Coronary artery (tissue), 2 donors: ENCODE measurements around the gene KCNAB2.

Source experiments
- DNase-seq: peaks from one replicate; pipeline ENCODE4 v3.0.0-alpha.2; 2017; ENCODE audit warnings: low spot score
- H3K27ac ChIP-seq, 2 donors: fragments of 200-600 bp; sonication (generic); one replicate each; pipeline ENCODE4 v1.5.1; 2016 to 2019
- H3K4me3 ChIP-seq: fragments of 200-600 bp; sonication (generic); 2 replicates; pipeline ENCODE4 v1.5.1; 2016; ENCODE audit warnings: mild to moderate bottlenecking, moderate library complexity
- TF ChIP-seq, protein P1 (sequence below): fragments of 200-600 bp; sonication (generic); IDR thresholded peaks from one replicate; pipeline ENCODE4 v1.5.1; 2019; ENCODE audit warnings: antibody characterized with exemption

KCNAB2 gene

DNA sequence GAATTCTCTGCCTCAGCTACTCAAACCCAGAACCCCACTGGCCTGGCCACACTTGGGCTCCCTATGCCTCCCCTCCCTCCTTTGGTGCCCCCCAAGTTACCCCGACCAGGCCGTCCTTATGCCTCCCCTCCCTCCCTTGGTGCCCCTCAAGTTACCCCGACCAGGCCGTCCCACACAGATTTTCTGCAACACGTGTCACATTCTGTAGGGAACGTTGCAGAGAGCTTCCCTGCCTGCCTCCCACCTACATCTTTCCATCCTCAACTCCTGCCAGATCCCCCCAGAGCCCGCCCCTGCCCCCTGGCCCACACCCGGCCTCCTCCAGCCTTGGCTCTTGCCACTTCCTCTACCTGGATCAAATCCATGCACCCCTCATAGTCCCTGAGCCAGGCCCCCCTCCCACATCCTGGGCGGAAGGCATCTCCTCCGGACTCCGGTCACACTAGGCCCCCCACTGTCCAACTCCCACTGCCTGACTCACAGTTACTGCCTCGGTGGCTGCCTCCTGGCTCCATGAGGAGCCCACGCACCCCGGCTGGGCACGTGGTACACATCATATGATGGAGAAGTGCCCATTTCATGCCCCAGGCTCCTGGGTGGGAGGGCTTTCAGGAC lies 41.2 kb downstream of the KCNAB2 start:
- H3K4me3 ChIP-seq: no peak overlapping the region
- TF ChIP-seq, protein P1, sequence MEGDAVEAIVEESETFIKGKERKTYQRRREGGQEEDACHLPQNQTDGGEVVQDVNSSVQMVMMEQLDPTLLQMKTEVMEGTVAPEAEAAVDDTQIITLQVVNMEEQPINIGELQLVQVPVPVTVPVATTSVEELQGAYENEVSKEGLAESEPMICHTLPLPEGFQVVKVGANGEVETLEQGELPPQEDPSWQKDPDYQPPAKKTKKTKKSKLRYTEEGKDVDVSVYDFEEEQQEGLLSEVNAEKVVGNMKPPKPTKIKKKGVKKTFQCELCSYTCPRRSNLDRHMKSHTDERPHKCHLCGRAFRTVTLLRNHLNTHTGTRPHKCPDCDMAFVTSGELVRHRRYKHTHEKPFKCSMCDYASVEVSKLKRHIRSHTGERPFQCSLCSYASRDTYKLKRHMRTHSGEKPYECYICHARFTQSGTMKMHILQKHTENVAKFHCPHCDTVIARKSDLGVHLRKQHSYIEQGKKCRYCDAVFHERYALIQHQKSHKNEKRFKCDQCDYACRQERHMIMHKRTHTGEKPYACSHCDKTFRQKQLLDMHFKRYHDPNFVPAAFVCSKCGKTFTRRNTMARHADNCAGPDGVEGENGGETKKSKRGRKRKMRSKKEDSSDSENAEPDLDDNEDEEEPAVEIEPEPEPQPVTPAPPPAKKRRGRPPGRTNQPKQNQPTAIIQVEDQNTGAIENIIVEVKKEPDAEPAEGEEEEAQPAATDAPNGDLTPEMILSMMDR: no peak
- no peak for DNase-seq
- no peak overlapping the region for H3K27ac ChIP-seq

DNA sequence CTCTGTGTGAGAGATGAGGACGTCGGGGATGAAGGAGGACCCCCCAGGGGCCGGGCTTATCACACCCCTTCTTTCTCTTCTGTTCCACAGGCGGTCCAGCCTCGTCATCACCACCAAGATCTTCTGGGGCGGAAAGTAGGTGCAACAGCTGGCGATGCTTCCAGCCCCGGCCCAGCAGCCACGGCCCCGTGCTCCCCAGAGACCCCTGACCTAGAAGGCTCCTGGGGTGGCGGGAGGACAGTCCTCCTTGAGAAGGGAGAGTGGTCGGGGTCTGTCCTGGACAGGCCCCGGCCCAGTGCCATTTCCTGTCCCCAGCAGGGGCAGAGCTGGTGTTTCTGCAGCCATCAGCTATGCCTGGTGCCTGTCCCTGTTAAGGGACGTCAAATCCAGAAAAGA lies 41.7 kb downstream of the KCNAB2 start:
- no peak for DNase-seq
- TF ChIP-seq, protein P1: no peak
- no peak overlapping the region for H3K27ac ChIP-seq

DNA sequence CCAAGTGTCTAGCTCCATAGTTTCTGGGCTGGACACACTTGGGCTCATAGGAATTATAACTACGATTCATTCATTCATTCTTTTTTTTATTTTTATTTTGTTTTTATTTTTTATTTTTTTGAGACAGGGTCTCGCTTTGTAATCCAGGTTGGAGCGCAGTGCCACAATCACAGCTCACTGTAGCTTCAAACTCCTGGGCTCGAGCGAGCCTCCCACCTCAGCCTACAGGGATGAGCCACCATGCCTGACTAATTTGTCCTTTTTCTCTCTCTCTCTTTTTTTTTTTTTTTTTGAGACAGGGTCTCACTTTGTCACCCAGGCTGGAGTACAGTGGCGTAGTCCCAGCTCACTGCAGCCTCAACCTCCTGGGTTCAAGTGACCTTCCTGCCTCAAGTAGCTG lies 42.3 kb downstream of the KCNAB2 start:
- TF ChIP-seq, protein P1: no peak
- Histone ChIP-seq H3K27ac (no peak overlapping the region), H3K4me3 (no peak overlapping the region)
- no peak for DNase-seq

More for the DNA sequence above, 41.7 kb downstream of the KCNAB2 start:
- H3K4me3 ChIP-seq: no peak overlapping the region

DNA sequence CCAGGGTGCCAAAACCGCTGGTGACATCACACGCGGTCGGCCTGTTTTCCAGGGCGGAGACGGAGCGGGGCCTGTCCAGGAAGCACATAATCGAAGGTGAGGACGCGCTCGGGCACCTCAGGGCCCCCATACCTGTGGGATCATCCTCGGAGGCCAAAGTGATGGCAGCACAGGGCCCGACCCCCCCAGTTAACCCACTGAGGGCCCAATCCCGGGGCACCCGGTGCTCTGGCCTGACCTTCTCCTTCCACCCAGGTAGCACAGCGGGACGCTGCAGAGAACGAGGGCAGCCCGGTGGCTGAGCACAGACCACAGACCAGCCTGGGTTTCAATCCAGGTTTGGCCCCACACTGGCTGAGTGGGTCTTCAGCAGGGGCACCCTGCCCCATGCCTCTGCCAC lies 43.3 kb downstream of the KCNAB2 start:
- no peak overlapping the region for H3K27ac ChIP-seq
- no peak overlapping the region for H3K4me3 ChIP-seq
- TF ChIP-seq, protein P1: no peak
- no peak for DNase-seq

DNA sequence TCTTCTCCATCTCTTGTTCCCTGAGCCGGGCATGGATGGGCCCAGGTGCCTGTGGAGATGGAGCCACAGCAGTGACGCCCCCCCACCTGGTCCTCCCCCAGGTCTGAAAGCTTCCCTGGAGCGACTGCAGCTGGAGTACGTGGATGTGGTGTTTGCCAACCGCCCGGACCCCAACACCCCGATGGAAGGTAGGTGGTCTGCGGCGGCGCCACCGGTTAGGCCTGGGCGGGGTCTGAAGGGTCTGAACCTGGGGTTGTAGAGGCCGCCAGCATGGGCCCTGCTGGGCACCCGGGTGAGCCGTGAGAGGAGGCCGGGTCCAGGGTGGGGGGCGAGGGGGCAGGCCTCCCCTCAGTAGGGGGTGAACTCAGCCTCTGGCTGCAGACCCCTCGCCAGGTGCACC lies 44.6 kb downstream of the KCNAB2 start:
- TF ChIP-seq, protein P1: no peak
- no peak for DNase-seq
- no peak overlapping the region for H3K27ac ChIP-seq

DNA sequence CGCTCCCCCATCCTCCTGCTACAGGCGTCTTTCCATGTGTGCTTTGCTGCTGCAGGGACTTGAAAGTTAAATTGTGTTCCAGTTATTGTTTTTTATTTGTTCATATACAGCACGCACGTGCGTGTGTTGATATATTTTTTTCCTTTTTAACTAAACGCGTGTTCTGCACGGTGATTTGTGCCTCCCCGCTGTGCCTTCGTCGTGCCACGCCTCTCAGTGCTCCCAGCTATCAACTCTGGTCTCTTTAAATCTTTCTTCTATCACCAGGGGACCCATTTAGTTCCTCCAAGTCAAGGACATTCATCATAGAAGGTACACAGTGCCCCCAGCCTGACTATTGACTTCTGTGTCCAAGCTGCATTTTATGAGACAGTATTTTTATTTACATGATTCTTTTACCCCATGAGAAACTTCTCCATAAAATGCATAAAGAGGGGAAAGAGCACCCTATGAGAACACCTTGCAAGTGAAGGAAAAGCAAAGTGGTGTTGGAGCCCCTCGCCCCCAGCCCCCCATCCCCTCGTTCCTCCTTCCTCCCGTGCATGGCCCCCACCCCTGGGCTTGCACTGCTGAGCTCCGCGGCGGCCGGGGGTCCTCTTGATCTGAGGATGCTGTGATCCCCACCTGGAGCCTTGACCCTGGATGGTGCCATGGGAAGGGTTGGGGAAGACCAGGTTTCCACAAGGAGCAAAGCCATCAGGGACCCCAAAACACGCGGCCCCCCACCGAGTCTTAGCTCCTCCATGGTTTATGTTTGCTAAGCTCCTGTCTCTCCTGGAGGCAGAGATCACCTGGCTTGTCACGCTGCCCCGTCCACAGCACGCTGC lies 45.5 kb downstream of the KCNAB2 start:
- no peak for DNase-seq
- Histone ChIP-seq H3K4me3 (no peak overlapping the region), H3K27ac (no peak overlapping the region)
- TF ChIP-seq, protein P1: no peak

More for the DNA sequence above, 44.6 kb downstream of the KCNAB2 start:
- no peak overlapping the region for H3K4me3 ChIP-seq

DNA sequence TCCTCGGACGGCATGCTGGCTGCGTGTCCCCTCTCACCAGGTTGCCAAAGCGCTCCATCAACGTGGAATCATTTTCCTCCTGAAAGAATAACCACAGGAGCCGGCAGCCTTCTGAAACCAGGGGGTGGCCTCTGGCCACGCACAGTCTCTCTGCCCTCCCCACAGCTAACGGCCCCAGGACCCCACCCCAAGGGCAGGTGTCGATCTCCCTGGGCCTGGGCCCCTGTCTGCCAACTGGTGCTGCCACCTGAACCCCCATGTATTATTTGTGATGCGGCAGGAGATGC lies 46.1 kb downstream of the KCNAB2 start:
- Histone ChIP-seq H3K27ac (no peak overlapping the region), H3K4me3 (no peak overlapping the region)
- TF ChIP-seq, protein P1: no peak
- DNase-seq: no peak
